ENCODE data around the gene GABBR2. TPM values are rescaled to one million over a fixed set of nuclear protein-coding genes. Genes with fewer than 3 reads are reported as not detected.

The GABBR2 gene
- polyA plus RNA-seq, 1 of the 3 experiments (the other 2 are of a cell fraction), result not detected

DNA sequence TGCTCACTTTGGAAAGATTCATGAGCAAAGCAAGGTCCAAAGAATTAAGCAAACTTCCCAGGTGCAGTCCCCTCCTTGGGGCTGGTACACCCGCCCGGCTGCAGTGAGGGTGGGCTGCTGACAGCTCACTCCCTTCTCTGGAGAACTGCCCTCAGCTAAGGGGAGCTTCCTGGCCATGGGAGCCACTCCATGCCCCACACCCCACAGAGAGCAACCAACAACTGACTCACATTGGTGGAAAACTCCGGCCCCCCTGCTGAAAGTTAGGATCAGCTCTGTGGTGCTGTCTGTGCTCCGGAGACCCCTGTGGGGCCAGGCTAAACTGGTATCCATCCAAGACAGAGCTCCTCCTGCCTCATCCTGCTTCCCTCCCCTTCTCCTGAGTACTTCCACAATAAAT, 223.0 kb downstream of the GABBR2 start:
- H2AFZ ChIP-seq (ENCODE audit: low read depth), result no peak overlapping the region

DNA sequence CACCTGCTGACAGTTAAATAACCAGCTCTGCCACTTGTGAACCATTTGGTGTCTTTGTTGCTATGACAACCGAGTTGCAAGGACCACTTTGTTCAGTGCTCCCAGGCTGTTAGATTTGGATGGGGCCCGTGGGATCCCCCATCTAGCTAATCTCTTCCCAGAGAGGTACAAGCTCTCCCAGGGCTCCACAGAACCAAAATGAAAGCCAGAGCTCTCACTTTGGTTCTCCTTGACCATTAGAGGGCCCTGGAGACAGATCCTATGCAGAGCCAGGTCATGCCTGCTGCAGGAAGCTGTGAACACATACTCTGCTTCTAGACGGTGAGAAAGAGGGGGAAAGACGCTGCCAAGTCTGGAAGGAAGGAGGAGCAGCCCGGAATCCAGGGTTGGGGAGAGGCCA, 224.6 kb downstream of the GABBR2 start:
- Histone ChIP-seq H3K4me3 (ENCODE audit: low read depth in 2 of 2, low read length in 1 of 2) (no peak overlapping the region), H3K9me3 (no peaks in the 10 kb centered on the region), H3K9ac (no peak overlapping the region), H2AFZ (ENCODE audit: low read depth) (no peak overlapping the region), H3F3A (replicated peaks; ENCODE audit: insufficient read depth) (peaks cover 5% of the 10 kb centered on the region), H3K4me1 (ENCODE audit: control insufficient read depth in 1 of 2, insufficient read depth in 2 of 2, low read depth in 1 of 2, low read length in 1 of 2) (0 out of 4 replicates have a peak, but pooled peaks cover 0 to 5% of the 10 kb centered on the region in 2 experiments), H4K20me1 (ENCODE audit: insufficient read depth) (no peaks in the 10 kb centered on the region), H3K9me2 (no peaks in the 10 kb centered on the region), H3K27ac (ENCODE audit: low read depth in 2 of 2, low read length in 1 of 2) (no peak overlapping the region), H3K27me3 (ENCODE audit: insufficient read depth) (no peaks in the 10 kb centered on the region), H3K79me2 (ENCODE audit: insufficient read depth) (no peaks in the 10 kb centered on the region), H3K4me2 (no peak overlapping the region), H3K36me3 (replicated peaks in 1 of 2; ENCODE audit: control insufficient read depth in 1 of 2, insufficient read depth in 2 of 2, low read length in 1 of 2) (no peaks in the 10 kb centered on the region)
- no peak for DNase-seq
- CTCF ChIA-PET, result no interaction called here
- 16% methylated on average over 5 of the region's 5 CpGs for WGBS (ENCODE audit: low lambda C conversion rate)
- POLR2A ChIA-PET, result no interaction called here
- TF ChIP-seq GATA2 (CRISPR knock-in tag; IDR thresholded peaks at IDR 0.05) (no peak), RFX5 (IDR thresholded peaks at IDR 0.05; ENCODE audit: low read length) (no peak), FOXJ3 (CRISPR knock-in tag; IDR thresholded peaks at IDR 0.05) (no peak), TAF1 (IDR thresholded peaks at IDR 0.05; ENCODE audit: borderline replicate concordance, low read depth, low read length) (no peak), FOXM1 (IDR thresholded peaks at IDR 0.05; ENCODE audit: low read depth) (no peak), RAD21 (IDR thresholded peaks at IDR 0.05; ENCODE audit: low read length) (no peak), JUND (IDR thresholded peaks at IDR 0.05) (no peak), FOSL2 (IDR thresholded peaks at IDR 0.05; ENCODE audit: borderline replicate concordance, low read depth) (no peak), EZH2phosphoT487 (IDR thresholded peaks at IDR 0.05; ENCODE audit: borderline replicate concordance, low read depth) (no peak), TCF12 (IDR thresholded peaks at IDR 0.05) (no peak), YY1 (IDR thresholded peaks at IDR 0.05; ENCODE audit: low read depth) (no peak), RCOR1 (IDR thresholded peaks at IDR 0.05; ENCODE audit: low read length) (no peak), CHD2 (IDR thresholded peaks at IDR 0.05; ENCODE audit: low read length, partially characterized antibody) (no peak)
- TF ChIP-seq, protein P1, sequence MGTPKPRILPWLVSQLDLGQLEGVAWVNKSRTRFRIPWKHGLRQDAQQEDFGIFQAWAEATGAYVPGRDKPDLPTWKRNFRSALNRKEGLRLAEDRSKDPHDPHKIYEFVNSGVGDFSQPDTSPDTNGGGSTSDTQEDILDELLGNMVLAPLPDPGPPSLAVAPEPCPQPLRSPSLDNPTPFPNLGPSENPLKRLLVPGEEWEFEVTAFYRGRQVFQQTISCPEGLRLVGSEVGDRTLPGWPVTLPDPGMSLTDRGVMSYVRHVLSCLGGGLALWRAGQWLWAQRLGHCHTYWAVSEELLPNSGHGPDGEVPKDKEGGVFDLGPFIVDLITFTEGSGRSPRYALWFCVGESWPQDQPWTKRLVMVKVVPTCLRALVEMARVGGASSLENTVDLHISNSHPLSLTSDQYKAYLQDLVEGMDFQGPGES (IDR thresholded peaks at IDR 0.05; ENCODE audit: low read depth, low read length), result no peak
- TF ChIP-seq, protein P2, sequence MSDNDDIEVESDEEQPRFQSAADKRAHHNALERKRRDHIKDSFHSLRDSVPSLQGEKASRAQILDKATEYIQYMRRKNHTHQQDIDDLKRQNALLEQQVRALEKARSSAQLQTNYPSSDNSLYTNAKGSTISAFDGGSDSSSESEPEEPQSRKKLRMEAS (IDR thresholded peaks at IDR 0.05; ENCODE audit: low read depth), result no peak

More for the DNA sequence above, 223.0 kb downstream of the GABBR2 start:
- no peak for DNase-seq
- H3K27me3 ChIP-seq (ENCODE audit: insufficient read depth), result no peaks in the 10 kb centered on the region
- H3K27ac ChIP-seq (ENCODE audit: low read depth in 2 of 2, low read length in 1 of 2), result no peak overlapping the region
- WGBS (ENCODE audit: low lambda C conversion rate), result no CpG with 5 or more reads among the region's 4 CpGs
- no peaks in the 10 kb centered on the region for H3K79me2 ChIP-seq (ENCODE audit: insufficient read depth)
- 0 out of 4 replicates have a peak, but pooled peaks cover 0 to 5% of the 10 kb centered on the region in 2 experiments for H3K4me1 ChIP-seq (ENCODE audit: control insufficient read depth in 1 of 2, insufficient read depth in 2 of 2, low read depth in 1 of 2, low read length in 1 of 2)
- H3K4me2 ChIP-seq, result no peak overlapping the region
- ChIA-PET CTCF (interaction anchor here (0.9 kb wide), 1 partner anchor 290 kb away, joined by 4 read pairs; no protein-coding TSS in a partner anchor), POLR2A (no interaction called here)
- H3K9ac ChIP-seq, result no peak overlapping the region
- no peak overlapping the region for H3K4me3 ChIP-seq (ENCODE audit: low read depth in 2 of 2, low read length in 1 of 2)
- TF ChIP-seq, protein P3, sequence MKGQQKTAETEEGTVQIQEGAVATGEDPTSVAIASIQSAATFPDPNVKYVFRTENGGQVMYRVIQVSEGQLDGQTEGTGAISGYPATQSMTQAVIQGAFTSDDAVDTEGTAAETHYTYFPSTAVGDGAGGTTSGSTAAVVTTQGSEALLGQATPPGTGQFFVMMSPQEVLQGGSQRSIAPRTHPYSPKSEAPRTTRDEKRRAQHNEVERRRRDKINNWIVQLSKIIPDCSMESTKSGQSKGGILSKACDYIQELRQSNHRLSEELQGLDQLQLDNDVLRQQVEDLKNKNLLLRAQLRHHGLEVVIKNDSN (IDR thresholded peaks at IDR 0.05; ENCODE audit: borderline replicate concordance, low read depth), result no peak
- TF ChIP-seq MEF2A (IDR thresholded peaks at IDR 0.05; ENCODE audit: borderline replicate concordance, low read depth), result no peak
- TF ChIP-seq YY1 (IDR thresholded peaks at IDR 0.05; ENCODE audit: low read depth), result no peak
- TF ChIP-seq, protein P1 (IDR thresholded peaks at IDR 0.05; ENCODE audit: low read depth, low read length), result no peak
- TF ChIP-seq, protein P4, sequence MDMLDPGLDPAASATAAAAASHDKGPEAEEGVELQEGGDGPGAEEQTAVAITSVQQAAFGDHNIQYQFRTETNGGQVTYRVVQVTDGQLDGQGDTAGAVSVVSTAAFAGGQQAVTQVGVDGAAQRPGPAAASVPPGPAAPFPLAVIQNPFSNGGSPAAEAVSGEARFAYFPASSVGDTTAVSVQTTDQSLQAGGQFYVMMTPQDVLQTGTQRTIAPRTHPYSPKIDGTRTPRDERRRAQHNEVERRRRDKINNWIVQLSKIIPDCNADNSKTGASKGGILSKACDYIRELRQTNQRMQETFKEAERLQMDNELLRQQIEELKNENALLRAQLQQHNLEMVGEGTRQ (IDR thresholded peaks at IDR 0.05; ENCODE audit: borderline replicate concordance, low read depth, low read length), result no peak
- TF ChIP-seq, protein P5, sequence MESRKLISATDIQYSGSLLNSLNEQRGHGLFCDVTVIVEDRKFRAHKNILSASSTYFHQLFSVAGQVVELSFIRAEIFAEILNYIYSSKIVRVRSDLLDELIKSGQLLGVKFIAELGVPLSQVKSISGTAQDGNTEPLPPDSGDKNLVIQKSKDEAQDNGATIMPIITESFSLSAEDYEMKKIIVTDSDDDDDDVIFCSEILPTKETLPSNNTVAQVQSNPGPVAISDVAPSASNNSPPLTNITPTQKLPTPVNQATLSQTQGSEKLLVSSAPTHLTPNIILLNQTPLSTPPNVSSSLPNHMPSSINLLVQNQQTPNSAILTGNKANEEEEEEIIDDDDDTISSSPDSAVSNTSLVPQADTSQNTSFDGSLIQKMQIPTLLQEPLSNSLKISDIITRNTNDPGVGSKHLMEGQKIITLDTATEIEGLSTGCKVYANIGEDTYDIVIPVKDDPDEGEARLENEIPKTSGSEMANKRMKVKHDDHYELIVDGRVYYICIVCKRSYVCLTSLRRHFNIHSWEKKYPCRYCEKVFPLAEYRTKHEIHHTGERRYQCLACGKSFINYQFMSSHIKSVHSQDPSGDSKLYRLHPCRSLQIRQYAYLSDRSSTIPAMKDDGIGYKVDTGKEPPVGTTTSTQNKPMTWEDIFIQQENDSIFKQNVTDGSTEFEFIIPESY (IDR thresholded peaks at IDR 0.05; ENCODE audit: borderline replicate concordance, low read depth), result no peak
- no peak for TF ChIP-seq GATA2 (CRISPR knock-in tag; IDR thresholded peaks at IDR 0.05)
- no peak for TF ChIP-seq FOXM1 (IDR thresholded peaks at IDR 0.05; ENCODE audit: low read depth)
- TF ChIP-seq TAF1 (IDR thresholded peaks at IDR 0.05; ENCODE audit: borderline replicate concordance, low read depth, low read length), result no peak
- no peak for TF ChIP-seq FOSL2 (IDR thresholded peaks at IDR 0.05; ENCODE audit: borderline replicate concordance, low read depth)
- no peaks in the 10 kb centered on the region for H3K9me2 ChIP-seq
- no peaks in the 10 kb centered on the region for H3K9me3 ChIP-seq
- H4K20me1 ChIP-seq (ENCODE audit: insufficient read depth), result no peaks in the 10 kb centered on the region
- no peaks in the 10 kb centered on the region for H3K36me3 ChIP-seq (replicated peaks in 1 of 2; ENCODE audit: control insufficient read depth in 1 of 2, insufficient read depth in 2 of 2, low read length in 1 of 2)
- H3F3A ChIP-seq (replicated peaks; ENCODE audit: insufficient read depth), result peaks cover 6% of the 10 kb centered on the region
